ENCODE measurements around the gene PLCB3.

Gene PLCB3

GRCh38 chr11:64254326-64254725 lies 3.0 kb downstream of the PLCB3 start:
- H4K20me1 ChIP-seq (ENCODE audit: low read depth, low read length): no peaks in the 10 kb centered on the region
- no peak overlapping the region for H2AFZ ChIP-seq (ENCODE audit: low read depth, low read length, severe bottlenecking)
- no peak overlapping the region for H3K9ac ChIP-seq (ENCODE audit: low read length)
- TF ChIP-seq CTCF (IDR thresholded peaks at IDR 0.05; ENCODE audit: insufficient read depth, low read length, poor library complexity, severe bottlenecking) (no peak), EZH2phosphoT487 (conservative IDR thresholded peaks at IDR 0.05; ENCODE audit: low read length) (no peak)
- H3K27ac ChIP-seq (ENCODE audit: low read depth, low read length): no peak overlapping the region
- no peaks in the 10 kb centered on the region for H3K9me2 ChIP-seq (replicated peaks; ENCODE audit: insufficient read depth, low read length)
- no peak overlapping the region for H3K4me3 ChIP-seq (ENCODE audit: insufficient read depth, low read length, poor library complexity, severe bottlenecking)
- no peak overlapping the region for H3K4me2 ChIP-seq (ENCODE audit: low read depth, low read length, poor library complexity, severe bottlenecking)
- H3K36me3 ChIP-seq (ENCODE audit: low read length): no peaks in the 10 kb centered on the region
- no peaks in the 10 kb centered on the region for H3K9me3 ChIP-seq (ENCODE audit: insufficient read depth, low read length)
- H3K79me2 ChIP-seq (ENCODE audit: insufficient read depth, low read length): peaks cover 9% of the 10 kb centered on the region; the same call in 1 of the 2 replicates
- 0 out of 2 replicates have a peak, but pooled peaks cover 3% of the 10 kb centered on the region for H3F3A ChIP-seq (ENCODE audit: insufficient read depth)
- no peaks in the 10 kb centered on the region for H3K27me3 ChIP-seq (ENCODE audit: low read length)

- Histone ChIP-seq H3K4me3 (ENCODE audit: insufficient read depth, low read length, poor library complexity, severe bottlenecking) (no peak overlapping the region), H3K79me2 (ENCODE audit: insufficient read depth, low read length) (peaks cover 9% of the 10 kb centered on the region; the same call in 1 of the 2 replicates), H4K20me1 (ENCODE audit: low read depth, low read length) (no peaks in the 10 kb centered on the region), H3K9me3 (ENCODE audit: insufficient read depth, low read length) (no peaks in the 10 kb centered on the region), H2AFZ (ENCODE audit: low read depth, low read length, severe bottlenecking) (no peak overlapping the region), H3K36me3 (ENCODE audit: low read length) (no peaks in the 10 kb centered on the region), H3K9ac (ENCODE audit: low read length) (no peak overlapping the region), H3F3A (ENCODE audit: insufficient read depth) (0 out of 2 replicates have a peak, but pooled peaks cover 3% of the 10 kb centered on the region), H3K4me2 (ENCODE audit: low read depth, low read length, poor library complexity, severe bottlenecking) (no peak overlapping the region), H3K9me2 (replicated peaks; ENCODE audit: insufficient read depth, low read length) (no peaks in the 10 kb centered on the region), H3K27me3 (ENCODE audit: low read length) (no peaks in the 10 kb centered on the region), H3K27ac (ENCODE audit: low read depth, low read length) (no peak overlapping the region)
- TF ChIP-seq EZH2phosphoT487 (conservative IDR thresholded peaks at IDR 0.05; ENCODE audit: low read length): no peak
- no peak for TF ChIP-seq CTCF (IDR thresholded peaks at IDR 0.05; ENCODE audit: insufficient read depth, low read length, poor library complexity, severe bottlenecking)
Observed at GRCh38 chr11:64255135-64256128, 4.1 kb downstream of the PLCB3 start.

- Histone ChIP-seq H3K79me2 (ENCODE audit: insufficient read depth, low read length) (peaks cover 9% of the 10 kb centered on the region; the same call in 1 of the 2 replicates), H3K4me2 (ENCODE audit: low read depth, low read length, poor library complexity, severe bottlenecking) (no peak overlapping the region), H2AFZ (ENCODE audit: low read depth, low read length, severe bottlenecking) (no peak overlapping the region), H4K20me1 (ENCODE audit: low read depth, low read length) (no peaks in the 10 kb centered on the region), H3F3A (ENCODE audit: insufficient read depth) (0 out of 2 replicates have a peak, but pooled peaks cover 3% of the 10 kb centered on the region), H3K9me3 (ENCODE audit: insufficient read depth, low read length) (no peaks in the 10 kb centered on the region), H3K27ac (ENCODE audit: low read depth, low read length) (no peak overlapping the region), H3K4me3 (ENCODE audit: insufficient read depth, low read length, poor library complexity, severe bottlenecking) (no peak overlapping the region), H3K27me3 (ENCODE audit: low read length) (no peaks in the 10 kb centered on the region), H3K36me3 (ENCODE audit: low read length) (no peaks in the 10 kb centered on the region), H3K9ac (ENCODE audit: low read length) (no peak overlapping the region), H3K9me2 (replicated peaks; ENCODE audit: insufficient read depth, low read length) (no peaks in the 10 kb centered on the region)
- TF ChIP-seq CTCF (IDR thresholded peaks at IDR 0.05; ENCODE audit: insufficient read depth, low read length, poor library complexity, severe bottlenecking) (no peak), EZH2phosphoT487 (conservative IDR thresholded peaks at IDR 0.05; ENCODE audit: low read length) (no peak)
Observed at GRCh38 chr11:64256300-64256699, 5.0 kb downstream of the PLCB3 start.
